Measurements from ENCODE around the gene BIN2.

The BIN2 gene

GRCh38 chr12:51360315-51360714 lies 36.3 kb upstream of the BIN2 start:
- no peak overlapping the region for H3K4me3 ChIP-seq (replicated peaks in 1 of 2; ENCODE audit: low read depth in 2 of 2, low read length in 2 of 2)
- no peak for TF ChIP-seq CTCF (IDR thresholded peaks at IDR 0.05; ENCODE audit: low read depth, low read length)
- no peak for DNase-seq (ENCODE audit: low read depth in 2 of 2)

- no peak for TF ChIP-seq CTCF (IDR thresholded peaks at IDR 0.05; ENCODE audit: low read depth, low read length)
- DNase-seq (ENCODE audit: low read depth in 2 of 2): no peak
- no peak overlapping the region for H3K4me3 ChIP-seq (replicated peaks in 1 of 2; ENCODE audit: low read depth in 2 of 2, low read length in 2 of 2)
Observed at GRCh38 chr12:51359851-51360250, 35.9 kb upstream of the BIN2 start.

- H3K4me3 ChIP-seq (replicated peaks in 1 of 2; ENCODE audit: low read depth in 2 of 2, low read length in 2 of 2): no peak overlapping the region
- DNase-seq (ENCODE audit: low read depth in 2 of 2): no peak
- TF ChIP-seq CTCF (IDR thresholded peaks at IDR 0.05; ENCODE audit: low read depth, low read length): no peak
Observed at GRCh38 chr12:51358496-51358895, 34.5 kb upstream of the BIN2 start.

DNA sequence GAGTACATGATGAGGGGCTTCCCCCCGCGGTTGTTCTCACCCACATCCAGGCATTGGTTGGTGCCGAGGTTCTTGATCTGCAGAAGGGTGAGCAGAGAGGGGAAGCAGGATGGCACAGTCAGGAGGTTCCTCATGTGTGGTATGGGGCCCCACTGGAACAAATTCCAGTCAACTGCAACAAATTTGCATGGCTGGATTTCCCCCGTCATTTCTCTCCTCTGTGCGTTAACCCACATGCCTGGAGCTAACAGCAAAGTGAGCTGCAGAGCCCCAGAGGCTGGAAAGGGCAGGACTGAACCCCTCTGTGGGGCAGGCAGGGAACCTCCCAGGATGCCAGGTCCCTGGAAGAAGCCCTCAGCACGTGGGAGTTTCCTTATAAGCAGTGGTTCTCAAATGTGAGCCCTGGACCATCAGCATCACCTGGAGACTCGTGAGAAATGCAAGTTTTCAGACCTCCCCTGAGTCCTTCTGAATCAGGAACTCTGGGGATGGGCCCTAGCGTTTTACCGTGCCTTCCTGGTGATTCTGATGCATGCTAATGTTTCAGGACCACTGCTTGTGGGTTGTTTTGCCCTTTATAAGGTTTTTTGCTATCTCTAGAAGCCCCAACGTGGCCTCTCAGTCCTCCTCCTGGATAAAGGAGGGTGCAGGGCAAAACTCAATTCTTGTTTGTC lies 33.5 kb upstream of the BIN2 start:
- no peak for TF ChIP-seq CTCF (IDR thresholded peaks at IDR 0.05; ENCODE audit: low read depth, low read length)
- DNase-seq (ENCODE audit: low read depth in 2 of 2): no peak
- no peak overlapping the region for H3K4me3 ChIP-seq (replicated peaks in 1 of 2; ENCODE audit: low read depth in 2 of 2, low read length in 2 of 2)

DNA sequence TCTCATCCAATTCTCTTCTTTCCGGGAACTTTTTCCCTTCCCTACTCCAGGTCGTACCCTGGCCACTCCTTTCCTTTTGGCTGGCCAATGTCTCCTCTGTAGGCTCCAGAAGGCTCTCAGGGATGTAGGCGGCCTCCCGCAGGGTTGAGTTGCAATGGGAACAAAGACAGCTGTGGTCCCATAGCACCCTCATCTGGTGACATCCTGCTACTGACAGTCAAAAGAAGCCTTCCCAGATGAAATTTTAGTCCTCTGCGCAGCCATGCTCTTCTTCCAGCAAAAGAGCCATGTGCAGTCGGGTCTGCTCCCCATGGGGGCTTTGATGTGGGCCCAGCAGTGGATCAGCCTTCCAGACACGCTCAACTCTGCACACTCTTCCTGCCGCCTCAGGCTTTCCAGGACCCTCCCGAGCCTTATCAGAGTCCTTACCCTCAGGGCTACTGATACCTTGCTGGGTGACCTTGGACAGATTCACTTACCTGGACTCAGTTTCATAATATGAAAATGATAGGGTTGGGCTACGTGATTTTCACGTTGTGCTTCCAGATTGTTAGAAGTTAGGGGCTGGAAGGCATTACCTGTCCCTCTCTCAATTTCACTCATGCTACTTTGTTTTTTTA lies 28.0 kb upstream of the BIN2 start:
- H3K4me3 ChIP-seq (replicated peaks in 1 of 2; ENCODE audit: low read depth in 2 of 2, low read length in 2 of 2): no peak overlapping the region
- peak; percentile 80 to 81 for DNase-seq (ENCODE audit: low read depth in 2 of 2)
- TF ChIP-seq CTCF (IDR thresholded peaks at IDR 0.05; ENCODE audit: low read depth, low read length): peak; percentile 89

- H3K4me3 ChIP-seq (replicated peaks in 1 of 2; ENCODE audit: low read depth in 2 of 2, low read length in 2 of 2): no peak overlapping the region
- peak; percentile 48 to 78 for DNase-seq (ENCODE audit: low read depth in 2 of 2)
- TF ChIP-seq CTCF (IDR thresholded peaks at IDR 0.05; ENCODE audit: low read depth, low read length): no peak
Observed at GRCh38 chr12:51349026-51349425, 25.1 kb upstream of the BIN2 start.
